GM18907 (cell line): ENCODE data around the gene NSMCE3.
A peak's percentile ranks its signal among the peaks of the same experiment; 100 is the strongest.
"Not testable (repeated sequence)": the region's sequence is repeated elsewhere in the genome, so short reads cannot be mapped to it uniquely, and the experiment has no call there.

Source experiments
- ATAC-seq: cut with Tn5 transposase; IDR thresholded peaks from one replicate; pipeline ENCODE4 v1.9.1; 2021; ENCODE audit warnings: mild to moderate bottlenecking, moderate library complexity; ENCODE audit not compliant: unreplicated experiment

The NSMCE3 gene

GRCh38 chr15:29270976-29271375 is 1.4 kb upstream of the NSMCE3 start:
- no peak for ATAC-seq

- peak; percentile 32 for ATAC-seq
Observed at GRCh38 chr15:29270169-29270955, 740 bp upstream of the NSMCE3 start.

GRCh38 chr15:29268706-29269484 is 727 bp downstream of the NSMCE3 start:
- peak; percentile 31 for ATAC-seq

GRCh38 chr15:29266052-29266582 is 3.5 kb downstream of the NSMCE3 start:
- ATAC-seq, result no peak

- ATAC-seq, result no peak
Observed at GRCh38 chr15:29263289-29263688, 6.3 kb downstream of the NSMCE3 start.

- no peak for ATAC-seq
Observed at GRCh38 chr15:29262738-29263137, 6.9 kb downstream of the NSMCE3 start.

GRCh38 chr15:29260896-29261295 is 8.7 kb downstream of the NSMCE3 start:
- ATAC-seq, result no peak

GRCh38 chr15:29259233-29259632 is 10.4 kb downstream of the NSMCE3 start:
- no peak for ATAC-seq

- no peak for ATAC-seq
Observed at GRCh38 chr15:29252234-29252633, 17.4 kb downstream of the NSMCE3 start.

- no peak for ATAC-seq
Observed at GRCh38 chr15:29244544-29244943, 25.1 kb downstream of the NSMCE3 start.

GRCh38 chr15:29244123-29244522 is 25.5 kb downstream of the NSMCE3 start:
- ATAC-seq, result no peak

GRCh38 chr15:29242456-29243242 is 27.0 kb downstream of the NSMCE3 start:
- no peak for ATAC-seq

GRCh38 chr15:29241207-29241606 is 28.4 kb downstream of the NSMCE3 start:
- ATAC-seq, result no peak

- no peak for ATAC-seq
Observed at GRCh38 chr15:29239395-29239794, 30.2 kb downstream of the NSMCE3 start.

GRCh38 chr15:29233566-29233965 is 36.1 kb downstream of the NSMCE3 start:
- no peak for ATAC-seq

- ATAC-seq, result no peak
Observed at GRCh38 chr15:29226436-29227208, 43.0 kb downstream of the NSMCE3 start.

GRCh38 chr15:29225534-29226234 is 43.9 kb downstream of the NSMCE3 start:
- no peak for ATAC-seq

- ATAC-seq, result not testable (repeated sequence)
Observed at GRCh38 chr15:29224987-29225363, 44.6 kb downstream of the NSMCE3 start.

- ATAC-seq, result not testable (repeated sequence)
Observed at GRCh38 chr15:29224235-29224986, 45.2 kb downstream of the NSMCE3 start.
